Measurements from ENCODE around the gene MTERF4.

GRCh38 chr2:241136661-241137260, 34.7 kb upstream of the MTERF4 start:
- TF ChIP-seq TOX (CRISPR knock-in tag; IDR thresholded peaks at IDR 0.05; ENCODE audit: borderline replicate concordance) = no peak
- TF ChIP-seq ZC3H10 (CRISPR knock-in tag; IDR thresholded peaks at IDR 0.05) = no peak
- no peak for TF ChIP-seq ESRRG (CRISPR knock-in tag; IDR thresholded peaks at IDR 0.05)
- TF ChIP-seq ZFP3 (CRISPR knock-in tag; IDR thresholded peaks at IDR 0.05) = no peak
- no peak for TF ChIP-seq ARNTL (CRISPR knock-in tag; IDR thresholded peaks at IDR 0.05; ENCODE audit: borderline replicate concordance, low read depth)
- TF ChIP-seq ZNF8 (CRISPR knock-in tag; IDR thresholded peaks at IDR 0.05) = no peak
- TF ChIP-seq CSRNP3 (CRISPR knock-in tag; IDR thresholded peaks at IDR 0.05) = no peak
